Ascending aorta (tissue), 2 donors: Measurements from ENCODE around the gene ANAPC10. TPM values are rescaled to one million over a fixed set of nuclear protein-coding genes. Genes with fewer than 3 reads are reported as not detected.

Experiments used
- DNase-seq, 2 donors: peaks; one replicate each; pipeline ENCODE4 v3.0.0-alpha.2; 2019; ENCODE audit warnings: low spot score in 2 of 2
- H3K27ac ChIP-seq, 2 donors: fragments of 200-600 bp; sonication (generic); one replicate each; pipeline ENCODE4 v1.5.1; 2016 to 2017; ENCODE audit warnings: mild to moderate bottlenecking in 1 of 2
- H3K27me3 ChIP-seq: fragments of 200-600 bp; sonication (generic); one replicate; pipeline ENCODE4 v1.5.1; 2017
- H3K36me3 ChIP-seq, 2 donors: fragments of 200-600 bp; sonication (generic); one replicate each; pipeline ENCODE4 v1.5.1; 2016
- H3K4me1 ChIP-seq, 2 donors: fragments of 200-600 bp; sonication (generic); one replicate each; pipeline ENCODE4 v1.5.1; 2016 to 2017; ENCODE audit warnings: mild to moderate bottlenecking in 1 of 2
- H3K4me3 ChIP-seq, 2 donors: fragments of 200-600 bp; sonication (generic); one replicate each; pipeline ENCODE4 v1.5.1; 2016 to 2017; ENCODE audit warnings: mild to moderate bottlenecking in 1 of 2
- H3K9me3 ChIP-seq, 2 donors: fragments of 200-600 bp; sonication (generic); one replicate each; pipeline ENCODE4 v1.5.1; 2016
- intact Hi-C: fragments of 100-400 bp; cut with DNase I; formaldehyde crosslinking; loops from one replicate; pipeline ENCODE4 v1.15.1; 2023
- total RNA-seq: library from RNA; depleted of rRNA; stranded (reverse); fragments of >200 nt; gene quantifications from one replicate; pipeline ENCODE4 v1.1.0, GENCODE V29; 2016
- TF ChIP-seq, protein P1 (sequence below), 3 experiments: fragments of 200-600 bp in 2 of 3; fragments of 450-650 bp in 1 of 3; sonication (generic) in 2 of 3; IDR thresholded peaks; one replicate each; pipeline ENCODE4 v1.5.1; 2016 to 2019; ENCODE audit warnings: antibody characterized with exemption in 3 of 3, mild to moderate bottlenecking in 1 of 3, moderate library complexity in 1 of 3

The ANAPC10 gene
- total RNA-seq, 1 donor from 2014 or later, result 2.6 TPM

DNA sequence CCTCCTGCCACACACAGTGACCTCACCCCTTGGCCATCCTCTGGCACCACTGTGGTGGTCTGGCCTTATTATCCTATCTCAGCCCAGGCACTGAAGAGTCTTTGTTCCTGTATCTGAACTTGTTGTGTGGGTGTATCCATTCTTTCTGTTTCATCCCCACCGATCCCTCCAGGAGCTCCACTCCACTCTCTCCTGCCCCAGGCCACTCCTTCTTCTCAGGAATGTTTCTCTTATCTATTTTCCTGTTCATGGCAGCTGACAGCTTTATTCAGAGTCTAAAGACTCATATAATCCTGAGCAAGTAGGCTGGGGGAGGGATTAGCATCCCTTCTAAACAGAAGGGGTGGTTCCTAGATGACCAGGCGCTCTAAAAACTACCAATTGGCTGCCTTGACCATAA, 150.0 kb downstream of the ANAPC10 start:
- intact Hi-C loops, result no loop called here
- no peak overlapping the region for H3K4me3 ChIP-seq
- no peaks in the 10 kb centered on the region for H3K36me3 ChIP-seq
- TF ChIP-seq, protein P1, sequence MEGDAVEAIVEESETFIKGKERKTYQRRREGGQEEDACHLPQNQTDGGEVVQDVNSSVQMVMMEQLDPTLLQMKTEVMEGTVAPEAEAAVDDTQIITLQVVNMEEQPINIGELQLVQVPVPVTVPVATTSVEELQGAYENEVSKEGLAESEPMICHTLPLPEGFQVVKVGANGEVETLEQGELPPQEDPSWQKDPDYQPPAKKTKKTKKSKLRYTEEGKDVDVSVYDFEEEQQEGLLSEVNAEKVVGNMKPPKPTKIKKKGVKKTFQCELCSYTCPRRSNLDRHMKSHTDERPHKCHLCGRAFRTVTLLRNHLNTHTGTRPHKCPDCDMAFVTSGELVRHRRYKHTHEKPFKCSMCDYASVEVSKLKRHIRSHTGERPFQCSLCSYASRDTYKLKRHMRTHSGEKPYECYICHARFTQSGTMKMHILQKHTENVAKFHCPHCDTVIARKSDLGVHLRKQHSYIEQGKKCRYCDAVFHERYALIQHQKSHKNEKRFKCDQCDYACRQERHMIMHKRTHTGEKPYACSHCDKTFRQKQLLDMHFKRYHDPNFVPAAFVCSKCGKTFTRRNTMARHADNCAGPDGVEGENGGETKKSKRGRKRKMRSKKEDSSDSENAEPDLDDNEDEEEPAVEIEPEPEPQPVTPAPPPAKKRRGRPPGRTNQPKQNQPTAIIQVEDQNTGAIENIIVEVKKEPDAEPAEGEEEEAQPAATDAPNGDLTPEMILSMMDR (IDR thresholded peaks at IDR 0.05), result no peak
- peaks cover 0 to 10% of the 10 kb centered on the region in 2 donors for H3K9me3 ChIP-seq
- H3K4me1 ChIP-seq, result no peaks in the 10 kb centered on the region
- H3K27ac ChIP-seq, result no peak overlapping the region
- no peak for DNase-seq
- H3K27me3 ChIP-seq, result no peaks in the 10 kb centered on the region

Other genes with a start within 250 kb of the ANAPC10 start
- 43.7 TPM for gene ABCE1, start 115 bp upstream of the ANAPC10 start, total RNA-seq
- gene OTUD4, start 82.4 kb upstream of the ANAPC10 start, total RNA-seq, result 81.4 TPM